OCI-LY3 (cell line): ENCODE results near the gene FSTL5.

Experiments
- EZH2phosphoT487 ChIP-seq: fragments of 200-600 bp; shearing (Covaris generic); IDR thresholded peaks from 2 replicates; pipeline ENCODE4 v1.6.1; 2018; ENCODE audit warnings: antibody characterized with exemption, mixed run types, low read depth
- TF ChIP-seq, protein P1 (sequence below): fragments of 200-600, 300-600 bp; sonication (generic); IDR thresholded peaks from 2 replicates; pipeline ENCODE4 v1.5.1; 2014; ENCODE audit warnings: antibody characterized with exemption, low read length, low read depth

DNA sequence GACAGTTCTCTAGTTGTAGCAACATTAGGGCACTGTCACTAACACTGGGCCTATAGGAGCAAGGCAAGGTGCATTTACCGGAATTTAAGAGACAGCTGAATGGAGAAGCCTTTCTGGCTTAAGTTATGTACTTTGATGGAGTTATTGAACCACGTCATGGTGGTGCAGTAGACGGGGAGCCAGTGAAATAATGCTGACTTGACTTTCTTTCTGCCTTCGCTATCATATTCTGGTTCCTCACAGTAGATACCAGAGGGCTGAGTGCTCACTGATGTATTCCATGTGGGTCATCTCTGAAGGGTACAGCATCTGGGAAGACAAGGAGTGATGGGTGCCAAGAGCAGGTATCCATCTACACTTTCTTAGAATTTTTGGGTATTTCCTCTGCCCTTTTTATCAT, 802.8 kb downstream of the FSTL5 start:
- TF ChIP-seq, protein P1, sequence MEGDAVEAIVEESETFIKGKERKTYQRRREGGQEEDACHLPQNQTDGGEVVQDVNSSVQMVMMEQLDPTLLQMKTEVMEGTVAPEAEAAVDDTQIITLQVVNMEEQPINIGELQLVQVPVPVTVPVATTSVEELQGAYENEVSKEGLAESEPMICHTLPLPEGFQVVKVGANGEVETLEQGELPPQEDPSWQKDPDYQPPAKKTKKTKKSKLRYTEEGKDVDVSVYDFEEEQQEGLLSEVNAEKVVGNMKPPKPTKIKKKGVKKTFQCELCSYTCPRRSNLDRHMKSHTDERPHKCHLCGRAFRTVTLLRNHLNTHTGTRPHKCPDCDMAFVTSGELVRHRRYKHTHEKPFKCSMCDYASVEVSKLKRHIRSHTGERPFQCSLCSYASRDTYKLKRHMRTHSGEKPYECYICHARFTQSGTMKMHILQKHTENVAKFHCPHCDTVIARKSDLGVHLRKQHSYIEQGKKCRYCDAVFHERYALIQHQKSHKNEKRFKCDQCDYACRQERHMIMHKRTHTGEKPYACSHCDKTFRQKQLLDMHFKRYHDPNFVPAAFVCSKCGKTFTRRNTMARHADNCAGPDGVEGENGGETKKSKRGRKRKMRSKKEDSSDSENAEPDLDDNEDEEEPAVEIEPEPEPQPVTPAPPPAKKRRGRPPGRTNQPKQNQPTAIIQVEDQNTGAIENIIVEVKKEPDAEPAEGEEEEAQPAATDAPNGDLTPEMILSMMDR: no peak
- TF ChIP-seq EZH2phosphoT487: no peak
